HL-60 (cell line): ENCODE data around the gene SLC26A1.
A peak's percentile ranks its signal among the peaks of the same experiment; 100 is the strongest.

Experiments
- DNase-seq, 2 experiments: peaks; one replicate each; pipeline ENCODE4 v3.0.0-alpha.2; 2010 to 2020; ENCODE audit warnings: low read depth in 1 of 2, low spot score in 1 of 2
- H3K27ac ChIP-seq: fragments of 250-450 bp; sonication (Bioruptor Pico); replicated peaks from 2 replicates; pipeline ENCODE4 v1.5.1; 2020; ENCODE audit warnings: mild to moderate bottlenecking, moderate library complexity
- H3K27me3 ChIP-seq: fragments of 250-450 bp; sonication (Bioruptor Pico); 2 replicates; pipeline ENCODE4 v1.5.1; 2021; ENCODE audit warnings: mild to moderate bottlenecking, moderate library complexity; ENCODE audit not compliant: insufficient read depth, poor library complexity, severe bottlenecking
- H3K4me3 ChIP-seq: replicated peaks from 2 replicates; pipeline ENCODE4 v1.5.1; 2011; ENCODE audit warnings: mild to moderate bottlenecking, control low read depth, low read length; ENCODE audit not compliant: insufficient read depth
- GABPA ChIP-seq: IDR thresholded peaks from 2 replicates; pipeline ENCODE4 v1.6.1; 2012; ENCODE audit warnings: low read depth
- POLR2AphosphoS5 ChIP-seq: IDR thresholded peaks from 2 replicates; pipeline ENCODE4 v1.6.1; 2012; ENCODE audit warnings: low read depth
- SPI1 ChIP-seq: IDR thresholded peaks from 2 replicates; pipeline ENCODE4 v1.6.1; 2012; ENCODE audit warnings: low read depth, mild to moderate bottlenecking, borderline replicate concordance
- TF ChIP-seq, protein P1 (sequence below): IDR thresholded peaks from 2 replicates; pipeline ENCODE4 v1.6.1; 2012; ENCODE audit warnings: low read depth; ENCODE audit not compliant: insufficient replicate concordance
- TF ChIP-seq, protein P2 (sequence below): IDR thresholded peaks from one replicate; pipeline ENCODE4 v1.5.1; 2011; ENCODE audit warnings: low read length, control low read depth, inconsistent platforms; ENCODE audit not compliant: insufficient read depth

Gene SLC26A1

DNA sequence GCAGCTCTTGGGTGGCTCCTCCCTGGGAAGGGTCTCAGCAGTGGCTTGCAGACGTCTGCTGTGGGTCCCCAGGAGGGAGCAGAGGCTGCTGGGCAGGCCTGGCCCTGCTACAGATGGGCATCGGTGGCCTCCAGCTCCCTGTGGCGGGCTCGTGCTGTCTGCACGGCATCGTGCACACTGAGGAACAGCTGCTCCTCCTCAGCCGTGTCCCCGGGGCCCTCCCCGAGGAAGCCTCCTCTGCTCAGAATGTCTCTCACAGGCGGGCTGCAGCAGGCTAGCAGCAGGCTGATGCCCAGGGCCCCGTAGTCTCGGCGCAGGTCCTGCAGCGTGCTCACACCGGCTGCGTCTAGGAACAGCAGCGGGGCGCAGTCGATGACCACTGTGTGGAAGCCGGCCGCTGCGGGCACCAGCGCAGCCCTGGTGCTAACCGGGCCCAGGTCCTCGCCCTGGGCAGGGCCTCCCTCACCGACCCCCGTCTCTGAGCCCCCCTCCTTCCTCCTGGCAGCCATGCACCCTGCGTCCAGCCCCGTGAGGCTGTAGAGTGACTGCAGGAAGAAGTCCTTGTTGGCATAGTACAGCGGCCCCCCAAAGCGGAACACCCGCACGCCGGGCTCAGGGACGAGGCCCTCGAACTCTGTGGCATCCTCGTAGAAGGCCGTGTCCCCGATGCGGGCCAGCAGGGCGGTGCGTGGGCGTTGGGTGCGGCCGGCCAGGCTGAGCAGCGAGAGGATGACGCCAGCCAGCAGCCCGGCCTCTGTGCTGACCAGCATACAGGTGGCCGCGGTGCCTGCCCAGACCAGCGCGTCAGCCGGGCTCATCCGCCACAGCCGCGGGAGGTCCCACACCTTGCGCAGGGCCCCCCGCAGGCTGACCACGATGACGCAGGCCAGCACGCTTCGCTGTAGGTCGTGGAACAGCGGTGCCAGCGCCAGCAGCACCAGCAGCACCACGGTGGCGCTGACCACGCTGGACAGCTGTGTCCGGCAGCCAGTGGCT is 4.2 kb downstream of the SLC26A1 start:
- Histone ChIP-seq H3K27me3 (no peaks in the 10 kb centered on the region), H3K27ac (no peak overlapping the region), H3K4me3 (no peak overlapping the region)
- TF ChIP-seq POLR2AphosphoS5 (no peak), GABPA (no peak), SPI1 (no peak)
- TF ChIP-seq, protein P1, sequence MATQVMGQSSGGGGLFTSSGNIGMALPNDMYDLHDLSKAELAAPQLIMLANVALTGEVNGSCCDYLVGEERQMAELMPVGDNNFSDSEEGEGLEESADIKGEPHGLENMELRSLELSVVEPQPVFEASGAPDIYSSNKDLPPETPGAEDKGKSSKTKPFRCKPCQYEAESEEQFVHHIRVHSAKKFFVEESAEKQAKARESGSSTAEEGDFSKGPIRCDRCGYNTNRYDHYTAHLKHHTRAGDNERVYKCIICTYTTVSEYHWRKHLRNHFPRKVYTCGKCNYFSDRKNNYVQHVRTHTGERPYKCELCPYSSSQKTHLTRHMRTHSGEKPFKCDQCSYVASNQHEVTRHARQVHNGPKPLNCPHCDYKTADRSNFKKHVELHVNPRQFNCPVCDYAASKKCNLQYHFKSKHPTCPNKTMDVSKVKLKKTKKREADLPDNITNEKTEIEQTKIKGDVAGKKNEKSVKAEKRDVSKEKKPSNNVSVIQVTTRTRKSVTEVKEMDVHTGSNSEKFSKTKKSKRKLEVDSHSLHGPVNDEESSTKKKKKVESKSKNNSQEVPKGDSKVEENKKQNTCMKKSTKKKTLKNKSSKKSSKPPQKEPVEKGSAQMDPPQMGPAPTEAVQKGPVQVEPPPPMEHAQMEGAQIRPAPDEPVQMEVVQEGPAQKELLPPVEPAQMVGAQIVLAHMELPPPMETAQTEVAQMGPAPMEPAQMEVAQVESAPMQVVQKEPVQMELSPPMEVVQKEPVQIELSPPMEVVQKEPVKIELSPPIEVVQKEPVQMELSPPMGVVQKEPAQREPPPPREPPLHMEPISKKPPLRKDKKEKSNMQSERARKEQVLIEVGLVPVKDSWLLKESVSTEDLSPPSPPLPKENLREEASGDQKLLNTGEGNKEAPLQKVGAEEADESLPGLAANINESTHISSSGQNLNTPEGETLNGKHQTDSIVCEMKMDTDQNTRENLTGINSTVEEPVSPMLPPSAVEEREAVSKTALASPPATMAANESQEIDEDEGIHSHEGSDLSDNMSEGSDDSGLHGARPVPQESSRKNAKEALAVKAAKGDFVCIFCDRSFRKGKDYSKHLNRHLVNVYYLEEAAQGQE = no peak
- TF ChIP-seq, protein P2, sequence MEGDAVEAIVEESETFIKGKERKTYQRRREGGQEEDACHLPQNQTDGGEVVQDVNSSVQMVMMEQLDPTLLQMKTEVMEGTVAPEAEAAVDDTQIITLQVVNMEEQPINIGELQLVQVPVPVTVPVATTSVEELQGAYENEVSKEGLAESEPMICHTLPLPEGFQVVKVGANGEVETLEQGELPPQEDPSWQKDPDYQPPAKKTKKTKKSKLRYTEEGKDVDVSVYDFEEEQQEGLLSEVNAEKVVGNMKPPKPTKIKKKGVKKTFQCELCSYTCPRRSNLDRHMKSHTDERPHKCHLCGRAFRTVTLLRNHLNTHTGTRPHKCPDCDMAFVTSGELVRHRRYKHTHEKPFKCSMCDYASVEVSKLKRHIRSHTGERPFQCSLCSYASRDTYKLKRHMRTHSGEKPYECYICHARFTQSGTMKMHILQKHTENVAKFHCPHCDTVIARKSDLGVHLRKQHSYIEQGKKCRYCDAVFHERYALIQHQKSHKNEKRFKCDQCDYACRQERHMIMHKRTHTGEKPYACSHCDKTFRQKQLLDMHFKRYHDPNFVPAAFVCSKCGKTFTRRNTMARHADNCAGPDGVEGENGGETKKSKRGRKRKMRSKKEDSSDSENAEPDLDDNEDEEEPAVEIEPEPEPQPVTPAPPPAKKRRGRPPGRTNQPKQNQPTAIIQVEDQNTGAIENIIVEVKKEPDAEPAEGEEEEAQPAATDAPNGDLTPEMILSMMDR = no peak
- DNase-seq = no peak

DNA sequence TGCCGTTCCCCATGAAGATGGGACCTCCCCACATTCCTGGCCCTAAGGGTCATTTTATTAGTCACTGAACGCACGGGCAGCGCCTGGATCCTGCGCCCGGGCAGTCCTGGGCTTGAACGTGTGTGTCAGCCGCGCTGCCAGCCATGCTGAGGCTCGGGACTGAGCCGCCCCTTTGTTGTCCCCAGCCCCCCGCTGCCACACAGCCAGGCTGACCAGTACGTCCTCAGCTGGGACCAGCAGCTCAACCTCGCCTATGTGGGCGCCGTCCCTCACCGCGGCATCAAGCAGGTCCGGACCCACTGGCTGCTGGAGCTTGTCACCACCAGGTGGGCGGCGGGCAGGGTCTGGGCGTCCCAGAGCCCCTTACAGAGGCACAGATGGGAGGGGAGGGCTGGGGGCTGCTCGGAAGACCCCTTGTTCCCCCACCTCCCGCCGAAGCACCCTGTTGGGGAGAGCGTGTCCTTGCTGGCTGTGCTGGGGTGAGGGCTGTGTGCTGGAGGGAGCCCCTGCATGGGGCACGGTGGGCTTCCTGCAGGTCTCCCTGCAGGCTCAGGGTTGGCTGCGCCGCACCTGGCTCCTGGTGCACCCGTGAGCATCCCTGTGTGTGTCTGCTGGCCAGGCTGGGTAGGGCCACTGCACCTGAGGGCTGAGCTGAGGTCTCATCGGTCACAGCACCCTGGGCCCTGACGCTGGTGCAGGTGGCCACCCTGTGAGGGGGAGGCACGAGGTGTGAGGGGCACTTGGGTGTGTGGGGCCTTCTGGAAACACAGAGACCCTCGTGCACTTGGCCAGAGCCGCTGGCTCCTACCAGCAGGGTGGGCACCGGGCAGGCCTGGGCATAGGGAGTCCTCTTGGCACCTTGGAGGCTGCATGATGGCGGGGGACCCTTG is 5.3 kb downstream of the SLC26A1 start:
- no peak for TF ChIP-seq POLR2AphosphoS5
- no peak for TF ChIP-seq SPI1
- TF ChIP-seq, protein P2 = no peak
- TF ChIP-seq GABPA = no peak
- TF ChIP-seq, protein P1 = no peak
- no peak for DNase-seq
- H3K27ac ChIP-seq = no peak overlapping the region

DNA sequence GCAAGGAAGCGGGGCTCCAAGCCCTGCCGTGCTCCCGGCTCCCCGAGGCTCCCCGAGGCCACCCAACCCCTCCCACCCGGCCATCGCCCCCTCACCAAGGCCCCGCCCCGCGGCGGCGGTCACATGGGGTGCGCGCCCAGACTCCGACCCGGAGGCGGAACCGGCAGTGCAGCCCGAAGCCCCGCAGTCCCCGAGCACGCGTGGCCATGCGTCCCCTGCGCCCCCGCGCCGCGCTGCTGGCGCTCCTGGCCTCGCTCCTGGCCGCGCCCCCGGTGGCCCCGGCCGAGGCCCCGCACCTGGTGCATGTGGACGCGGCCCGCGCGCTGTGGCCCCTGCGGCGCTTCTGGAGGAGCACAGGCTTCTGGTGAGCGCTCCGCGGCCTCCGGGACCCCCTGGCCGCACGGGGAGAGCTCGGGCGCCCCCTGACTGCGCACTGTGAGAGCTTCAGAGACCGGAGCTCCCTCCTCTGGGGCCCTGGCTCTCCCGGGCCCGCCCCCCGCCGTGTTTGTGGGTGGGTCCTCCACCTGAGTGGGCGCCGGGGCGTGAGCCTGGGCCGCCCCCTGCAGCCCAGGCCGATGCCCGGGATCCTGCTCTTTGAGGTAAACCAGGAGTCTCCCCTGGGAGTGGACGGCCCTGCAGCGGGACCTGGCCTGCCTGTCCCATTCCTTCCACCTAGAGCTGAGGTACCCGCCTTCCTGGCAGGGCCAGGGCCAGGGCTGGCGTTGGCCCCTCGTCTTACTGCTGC is 6.2 kb downstream of the SLC26A1 start, which contains the start of gene IDUA:
Gene IDUA (plus strand): TSS at position 166 of the 745 bp plus-strand sequence. CDS start 41 bp downstream, at position 207.
- Histone ChIP-seq H3K4me3 (peak within 1 kb of the TSS; percentile 48), H3K27me3 (no peaks in the 10 kb centered on the region), H3K27ac (peak within 1 kb of the TSS; percentile 39)
- DNase-seq = peak; percentile 65 to 71
- TF ChIP-seq SPI1 (no peak), POLR2AphosphoS5 (peak; percentile 35; the same call in 1 of the 2 replicates)

More for the DNA sequence above, 5.3 kb downstream of the SLC26A1 start:
- H3K4me3 ChIP-seq = peak overlapping the region; percentile 48
- no peaks in the 10 kb centered on the region for H3K27me3 ChIP-seq
